CD4-positive, alpha-beta T cell treated with Interleukin-15 for 4 hours (primary cell): ENCODE data around the gene MKS1.

ENCODE experiments used
- DNase-seq: peaks from one replicate; pipeline ENCODE4 v3.0.0-alpha.2; 2020; ENCODE audit warnings: low spot score

MKS1 gene

DNA sequence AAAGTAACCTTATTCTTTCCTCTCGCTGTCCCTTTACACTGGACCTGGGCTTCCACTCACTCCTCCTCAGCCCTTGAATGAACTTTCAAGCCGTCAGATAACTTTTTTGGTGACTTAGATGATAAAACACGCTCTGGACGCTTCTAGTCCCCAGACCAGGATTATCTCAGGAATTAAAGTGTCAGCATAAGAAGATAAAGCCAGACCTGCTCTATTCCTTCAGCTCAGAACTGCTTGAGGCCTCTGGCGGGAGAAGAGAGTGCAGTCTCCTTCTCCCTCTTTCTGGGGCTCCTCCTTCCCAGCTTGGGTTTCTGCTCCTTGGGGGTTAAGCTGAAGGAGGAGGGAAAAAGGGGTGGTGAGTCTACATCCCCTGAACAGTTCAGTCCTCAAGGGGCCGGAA, 25.9 kb upstream of the MKS1 start:
- no peak for DNase-seq

- no peak for DNase-seq
These were observed 23.2 kb upstream of the MKS1 start for GRCh38 chr17:58242171-58242784.

- DNase-seq = no peak
These were observed 20.9 kb upstream of the MKS1 start for GRCh38 chr17:58239987-58240386.

GRCh38 chr17:58238147-58238634, 19.1 kb upstream of the MKS1 start, which contains the start of gene LPO:
LPO (plus strand) TSS chr17:58238584; CDS start chr17:58242980, 4,396 bp downstream.
- no peak for DNase-seq

GRCh38 chr17:58236394-58236793, 17.3 kb upstream of the MKS1 start:
- DNase-seq = no peak

DNA sequence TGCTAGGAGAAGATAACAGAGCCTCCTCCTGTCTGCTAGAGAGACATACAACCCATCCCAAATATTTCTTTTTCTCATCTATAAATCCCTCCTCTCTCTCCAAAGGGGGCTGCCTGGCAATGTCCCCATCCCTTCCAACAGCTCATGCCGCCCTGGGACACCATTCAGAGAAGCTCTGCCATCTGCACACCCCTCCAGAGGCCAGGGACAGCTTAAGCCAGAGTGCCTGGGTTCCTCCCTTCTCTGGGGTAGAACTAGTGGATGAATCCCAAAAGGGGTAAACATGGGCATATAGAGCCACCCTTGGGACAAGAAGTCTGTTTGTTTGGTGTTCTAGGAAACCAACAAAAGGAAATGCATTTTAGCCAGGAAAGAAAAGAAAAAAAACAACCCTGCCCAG, 16.8 kb upstream of the MKS1 start:
- no peak for DNase-seq

DNA sequence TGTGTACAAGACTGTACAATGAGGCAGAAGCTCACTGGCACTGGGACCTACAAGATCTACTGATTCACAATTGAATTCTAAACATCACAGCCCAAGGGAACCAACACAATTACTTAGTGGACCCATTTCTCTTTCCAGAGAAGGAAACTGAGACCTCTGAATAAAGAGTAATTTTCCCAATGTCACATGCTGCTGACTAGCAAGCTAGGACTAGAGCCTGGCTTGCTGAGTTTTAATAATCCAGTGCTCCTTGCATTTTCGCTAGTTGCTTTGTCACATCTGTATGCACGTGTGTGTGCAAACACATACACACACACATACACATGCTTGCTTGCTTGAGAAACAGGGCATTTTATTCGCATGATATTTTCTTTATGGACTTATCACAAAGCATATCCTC, 15.5 kb upstream of the MKS1 start:
- no peak for DNase-seq

GRCh38 chr17:58233543-58233942, 14.5 kb upstream of the MKS1 start:
- DNase-seq = no peak

DNA sequence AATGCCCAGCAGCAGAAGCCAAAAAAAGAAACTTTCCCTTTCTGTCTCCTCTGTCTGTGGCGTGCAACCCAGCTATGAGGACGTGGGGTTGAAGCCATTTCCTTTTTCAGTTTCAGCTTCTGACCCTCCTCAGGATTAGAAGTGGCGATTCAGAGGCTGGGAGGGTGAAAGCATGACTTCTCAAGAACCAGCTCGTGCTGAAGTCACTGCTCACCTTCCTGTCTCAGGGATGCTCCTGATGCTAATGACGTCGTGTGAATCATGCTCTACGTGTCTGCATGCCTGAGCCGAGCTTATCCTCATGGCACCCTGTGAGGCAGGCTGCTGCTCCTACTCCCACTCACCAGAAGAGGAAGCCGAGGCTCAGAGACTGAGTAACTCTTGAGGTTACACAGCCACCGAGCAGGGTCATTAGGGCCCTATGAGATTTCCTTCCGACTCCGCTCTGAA, 13.7 kb upstream of the MKS1 start:
- DNase-seq = peak; percentile 4

DNA sequence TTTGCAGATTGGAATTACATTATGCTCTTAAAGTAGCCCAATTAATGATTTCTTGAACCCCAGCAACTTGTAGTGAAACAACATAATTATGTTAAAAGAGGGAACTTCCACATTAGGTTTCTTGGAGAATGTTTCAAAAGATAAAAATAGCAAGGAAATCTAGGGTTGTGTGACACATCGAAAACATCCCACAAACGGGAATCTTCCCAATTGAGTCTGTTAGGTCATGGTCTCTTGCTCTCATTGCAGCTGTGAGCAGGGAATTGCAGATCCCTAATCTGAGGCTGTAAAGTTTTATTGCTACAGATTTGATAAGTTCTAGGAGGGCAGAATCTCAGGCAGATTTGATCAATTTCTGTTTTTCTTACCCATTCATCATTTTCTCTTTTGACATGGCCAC, 12.6 kb upstream of the MKS1 start:
- no peak for DNase-seq

DNA sequence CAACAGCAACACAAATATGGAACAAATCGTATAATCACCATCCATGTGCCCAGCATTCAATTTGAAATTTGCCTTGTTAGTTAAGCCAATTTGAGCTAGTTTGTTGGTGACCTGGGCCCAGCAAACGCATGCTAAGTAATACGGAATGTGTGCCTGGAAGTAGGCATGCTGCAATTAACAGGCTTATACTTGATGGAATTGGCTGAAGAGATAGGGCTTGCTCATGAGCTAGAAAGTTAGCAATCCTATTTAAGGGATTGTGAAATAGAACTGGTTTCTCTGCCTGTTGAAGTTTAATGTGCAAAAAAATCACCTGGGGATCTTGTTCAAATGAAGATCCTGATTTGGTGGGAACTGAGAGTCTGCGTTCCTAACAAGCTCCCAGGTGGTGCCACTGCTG, 10.8 kb upstream of the MKS1 start:
- no peak for DNase-seq

GRCh38 chr17:58229384-58229783, 10.3 kb upstream of the MKS1 start:
- DNase-seq = no peak

DNA sequence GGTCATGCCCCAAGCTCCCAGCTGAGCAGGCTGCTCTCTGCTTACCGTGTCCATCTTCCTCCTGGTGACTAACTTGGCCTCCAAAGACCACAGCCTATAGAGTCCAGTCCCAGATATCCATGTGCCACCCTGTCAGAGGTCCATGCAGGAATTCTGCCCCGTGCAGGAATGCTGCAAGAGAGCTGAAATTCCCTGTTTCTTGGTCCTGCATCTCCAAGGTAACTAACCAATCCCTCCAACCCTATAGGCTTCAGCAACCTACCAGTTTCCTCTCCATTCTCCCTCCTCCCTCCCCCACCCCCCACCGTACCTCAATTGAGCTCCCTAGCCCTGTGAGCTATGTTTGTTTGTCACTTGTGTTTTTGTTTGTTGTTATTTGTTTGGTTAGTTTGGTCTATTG, 9.6 kb upstream of the MKS1 start:
- no peak for DNase-seq

DNA sequence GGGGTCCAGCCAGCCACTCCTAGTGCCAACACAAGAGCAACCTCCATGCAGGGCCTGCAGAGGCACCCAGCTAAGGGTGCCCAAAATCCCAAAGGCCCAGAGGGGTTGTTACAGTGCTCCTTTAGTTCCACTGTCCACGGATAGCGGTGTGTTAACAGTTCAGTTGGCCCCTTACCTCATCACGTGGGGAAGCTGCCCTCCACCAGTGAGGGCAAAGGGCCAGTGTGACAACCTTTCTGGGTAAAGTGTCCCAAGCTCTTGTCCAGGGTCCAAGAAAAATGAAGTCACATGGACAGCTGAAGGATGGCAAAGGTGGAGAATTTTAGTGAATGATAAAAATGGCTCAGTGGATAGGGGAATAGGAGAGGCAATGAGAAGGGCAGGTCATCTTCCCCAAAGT, 8.7 kb upstream of the MKS1 start:
- DNase-seq = no peak

DNA sequence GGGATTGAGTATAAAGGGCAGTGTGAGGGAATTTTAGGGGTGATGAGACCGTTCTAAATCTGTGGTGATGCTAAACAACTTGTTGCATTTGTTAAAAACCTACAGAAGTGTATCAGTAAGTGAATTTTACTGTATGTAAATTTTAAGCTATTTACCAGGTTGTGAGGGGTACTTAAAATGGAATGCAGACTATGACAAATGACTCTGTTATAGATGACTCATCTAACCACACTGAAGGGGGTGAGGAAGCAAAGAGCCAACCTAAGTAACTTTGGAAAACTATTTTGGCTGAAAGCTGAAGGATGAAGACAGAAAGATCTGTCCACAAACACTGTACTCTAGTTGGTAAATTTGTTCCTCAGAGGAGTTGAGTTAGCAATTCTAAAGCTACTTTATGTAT, 5.3 kb upstream of the MKS1 start:
- DNase-seq = no peak

- DNase-seq = no peak
These were observed 731 bp upstream of the MKS1 start for GRCh38 chr17:58219789-58220183.

- DNase-seq = no peak
These were observed 1.3 kb downstream of the MKS1 start for GRCh38 chr17:58217766-58218165.

- no peak for DNase-seq
These were observed 3.4 kb downstream of the MKS1 start for GRCh38 chr17:58215685-58216084.

DNA sequence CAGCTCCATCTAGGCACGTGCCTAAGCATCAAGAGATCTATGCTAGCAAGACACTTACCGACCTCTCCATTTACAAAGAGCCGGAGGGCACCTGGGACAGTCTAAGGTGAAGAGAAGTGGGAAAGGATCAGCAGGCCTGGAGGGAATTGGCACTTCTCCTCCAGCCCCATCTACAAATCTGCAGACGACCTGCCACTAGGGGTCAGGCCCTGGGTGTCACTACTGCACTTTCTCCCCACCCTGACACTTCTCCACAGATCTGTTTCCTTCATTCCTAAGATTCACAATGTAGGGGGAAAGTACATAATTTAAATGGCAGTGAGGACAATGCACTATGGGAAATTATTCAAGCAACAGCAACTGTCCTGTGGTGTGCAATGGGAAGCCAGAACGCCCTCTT, 8.1 kb downstream of the MKS1 start:
- DNase-seq = no peak

- no peak for DNase-seq
These were observed 10.7 kb downstream of the MKS1 start for GRCh38 chr17:58208344-58208743.

GRCh38 chr17:58207451-58207850, 11.6 kb downstream of the MKS1 start:
- DNase-seq = no peak

GRCh38 chr17:58205936-58206335, 13.1 kb downstream of the MKS1 start:
- DNase-seq = no peak

- no peak for DNase-seq
These were observed 14.3 kb downstream of the MKS1 start for GRCh38 chr17:58204796-58205195.

DNA sequence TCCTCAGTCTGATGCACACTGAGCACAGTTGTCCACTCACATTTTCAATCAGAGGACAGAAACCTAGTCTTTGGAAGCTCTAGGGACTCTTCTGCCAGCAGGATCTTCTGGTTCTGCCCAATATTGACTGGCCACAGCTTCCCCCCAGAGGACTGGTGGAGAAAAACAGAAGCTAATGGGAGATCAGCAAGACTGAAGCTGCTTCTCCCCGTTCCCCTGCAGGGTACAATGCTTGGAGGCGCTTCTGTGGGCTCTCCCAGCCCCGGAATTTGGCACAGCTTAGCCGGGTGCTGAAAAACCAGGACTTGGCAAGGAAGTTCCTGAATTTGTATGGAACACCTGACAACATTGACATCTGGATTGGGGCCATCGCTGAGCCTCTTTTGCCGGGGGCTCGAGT, 16.2 kb downstream of the MKS1 start:
- no peak for DNase-seq
